Measurements from ENCODE around the gene MBOAT2.

DNA sequence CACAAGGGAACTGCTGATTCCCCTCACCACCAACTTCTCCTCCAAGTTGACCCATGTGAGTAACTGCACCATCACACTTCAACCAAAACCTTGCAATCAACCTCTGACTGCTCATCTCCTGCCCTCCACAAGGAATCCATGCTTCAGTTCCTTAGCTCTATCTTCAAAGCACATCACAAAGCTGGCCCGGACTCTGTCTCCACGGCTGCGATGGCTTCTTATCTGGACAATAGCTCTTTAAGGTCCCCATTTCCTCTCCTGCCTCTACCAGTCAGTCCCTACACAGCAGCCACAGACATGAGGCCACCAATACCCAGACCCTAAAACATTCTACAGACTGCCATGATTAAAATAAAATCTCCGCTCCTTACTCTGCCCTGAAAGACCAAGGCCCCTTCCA, 25.7 kb downstream of the MBOAT2 start:
- TF ChIP-seq, protein P1, sequence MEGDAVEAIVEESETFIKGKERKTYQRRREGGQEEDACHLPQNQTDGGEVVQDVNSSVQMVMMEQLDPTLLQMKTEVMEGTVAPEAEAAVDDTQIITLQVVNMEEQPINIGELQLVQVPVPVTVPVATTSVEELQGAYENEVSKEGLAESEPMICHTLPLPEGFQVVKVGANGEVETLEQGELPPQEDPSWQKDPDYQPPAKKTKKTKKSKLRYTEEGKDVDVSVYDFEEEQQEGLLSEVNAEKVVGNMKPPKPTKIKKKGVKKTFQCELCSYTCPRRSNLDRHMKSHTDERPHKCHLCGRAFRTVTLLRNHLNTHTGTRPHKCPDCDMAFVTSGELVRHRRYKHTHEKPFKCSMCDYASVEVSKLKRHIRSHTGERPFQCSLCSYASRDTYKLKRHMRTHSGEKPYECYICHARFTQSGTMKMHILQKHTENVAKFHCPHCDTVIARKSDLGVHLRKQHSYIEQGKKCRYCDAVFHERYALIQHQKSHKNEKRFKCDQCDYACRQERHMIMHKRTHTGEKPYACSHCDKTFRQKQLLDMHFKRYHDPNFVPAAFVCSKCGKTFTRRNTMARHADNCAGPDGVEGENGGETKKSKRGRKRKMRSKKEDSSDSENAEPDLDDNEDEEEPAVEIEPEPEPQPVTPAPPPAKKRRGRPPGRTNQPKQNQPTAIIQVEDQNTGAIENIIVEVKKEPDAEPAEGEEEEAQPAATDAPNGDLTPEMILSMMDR (IDR thresholded peaks at IDR 0.05): no peak
- no peak for TF ChIP-seq POLR2A (IDR thresholded peaks at IDR 0.05)
